ENCODE measurements around the gene FUOM. TPM values are rescaled to one million over a fixed set of nuclear protein-coding genes. Genes with fewer than 3 reads are reported as not detected.

The FUOM gene
- total RNA-seq, 2 donors from 2014 or later: 9.8 to 32.6 TPM

DNA sequence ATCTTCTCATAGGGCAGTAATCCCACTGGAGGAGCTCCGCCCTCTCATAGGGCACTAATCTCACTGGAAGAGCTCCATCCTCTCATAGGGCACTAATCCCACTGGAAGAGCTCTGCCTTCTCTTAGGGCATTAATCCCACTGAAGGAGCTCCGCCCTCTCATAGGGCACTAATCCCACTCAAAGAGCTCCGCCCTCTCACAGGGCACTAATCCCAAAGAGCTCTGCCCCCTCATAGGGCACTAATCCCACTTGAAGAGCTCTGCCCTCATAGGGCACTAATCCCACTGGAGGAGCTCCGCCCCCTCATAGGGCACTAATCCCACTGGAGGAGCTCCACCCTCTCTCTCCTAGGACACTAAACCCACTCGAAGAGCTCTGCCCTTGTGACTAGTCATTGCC, 3.4 kb upstream of the FUOM start:
- Histone ChIP-seq H3K27me3 (no peaks in the 10 kb centered on the region), H3K9me3 (no peaks in the 10 kb centered on the region), H3K27ac (no peak overlapping the region), H3K4me1 (peaks cover 0 to 16% of the 10 kb centered on the region in 2 donors), H3K4me3 (no peak overlapping the region), H3K36me3 (peaks cover 33% of the 10 kb centered on the region)
- no peak for DNase-seq (ENCODE audit: low spot score)
- TF ChIP-seq, protein P1, sequence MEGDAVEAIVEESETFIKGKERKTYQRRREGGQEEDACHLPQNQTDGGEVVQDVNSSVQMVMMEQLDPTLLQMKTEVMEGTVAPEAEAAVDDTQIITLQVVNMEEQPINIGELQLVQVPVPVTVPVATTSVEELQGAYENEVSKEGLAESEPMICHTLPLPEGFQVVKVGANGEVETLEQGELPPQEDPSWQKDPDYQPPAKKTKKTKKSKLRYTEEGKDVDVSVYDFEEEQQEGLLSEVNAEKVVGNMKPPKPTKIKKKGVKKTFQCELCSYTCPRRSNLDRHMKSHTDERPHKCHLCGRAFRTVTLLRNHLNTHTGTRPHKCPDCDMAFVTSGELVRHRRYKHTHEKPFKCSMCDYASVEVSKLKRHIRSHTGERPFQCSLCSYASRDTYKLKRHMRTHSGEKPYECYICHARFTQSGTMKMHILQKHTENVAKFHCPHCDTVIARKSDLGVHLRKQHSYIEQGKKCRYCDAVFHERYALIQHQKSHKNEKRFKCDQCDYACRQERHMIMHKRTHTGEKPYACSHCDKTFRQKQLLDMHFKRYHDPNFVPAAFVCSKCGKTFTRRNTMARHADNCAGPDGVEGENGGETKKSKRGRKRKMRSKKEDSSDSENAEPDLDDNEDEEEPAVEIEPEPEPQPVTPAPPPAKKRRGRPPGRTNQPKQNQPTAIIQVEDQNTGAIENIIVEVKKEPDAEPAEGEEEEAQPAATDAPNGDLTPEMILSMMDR (IDR thresholded peaks at IDR 0.05): no peak

DNA sequence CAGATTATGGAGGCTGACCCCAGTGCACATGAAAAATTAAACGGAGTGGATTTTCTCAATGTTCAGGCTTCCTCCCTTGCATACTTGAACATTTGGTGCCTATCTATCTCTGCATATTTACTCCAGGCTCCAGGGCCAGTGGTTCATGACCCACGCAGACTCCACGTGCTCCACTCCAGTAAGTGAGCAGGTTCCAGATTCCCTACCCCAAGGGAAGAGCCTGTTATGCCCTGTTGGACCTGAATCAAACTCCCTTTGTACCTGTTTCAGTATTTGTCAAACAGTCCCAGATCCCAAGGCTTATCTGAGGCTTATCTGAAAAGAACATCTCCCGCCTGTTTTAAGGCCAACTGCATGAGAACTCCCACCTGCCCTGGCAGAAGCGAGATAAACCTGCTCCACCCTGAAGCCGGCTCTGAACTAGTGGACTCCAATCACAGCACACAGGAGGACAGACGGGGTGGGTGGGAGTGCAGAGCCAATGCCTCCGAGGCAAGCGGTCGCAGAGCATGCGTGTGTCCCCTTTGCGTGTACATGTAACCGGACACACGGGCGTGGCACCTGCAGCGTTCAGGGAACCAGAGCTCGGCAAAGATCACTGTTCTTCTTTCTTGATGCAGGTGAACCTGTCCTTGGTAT, 2.3 kb upstream of the FUOM start:
- DNase-seq (ENCODE audit: low spot score): no peak
- no peak overlapping the region for H3K4me3 ChIP-seq
- no peak overlapping the region for H3K27ac ChIP-seq
- no peaks in the 10 kb centered on the region for H3K27me3 ChIP-seq
- H3K4me1 ChIP-seq: peaks cover 0 to 17% of the 10 kb centered on the region in 2 donors
- H3K36me3 ChIP-seq: peaks cover 22% of the 10 kb centered on the region
- H3K9me3 ChIP-seq: no peaks in the 10 kb centered on the region
- TF ChIP-seq, protein P1 (IDR thresholded peaks at IDR 0.05): no peak

DNA sequence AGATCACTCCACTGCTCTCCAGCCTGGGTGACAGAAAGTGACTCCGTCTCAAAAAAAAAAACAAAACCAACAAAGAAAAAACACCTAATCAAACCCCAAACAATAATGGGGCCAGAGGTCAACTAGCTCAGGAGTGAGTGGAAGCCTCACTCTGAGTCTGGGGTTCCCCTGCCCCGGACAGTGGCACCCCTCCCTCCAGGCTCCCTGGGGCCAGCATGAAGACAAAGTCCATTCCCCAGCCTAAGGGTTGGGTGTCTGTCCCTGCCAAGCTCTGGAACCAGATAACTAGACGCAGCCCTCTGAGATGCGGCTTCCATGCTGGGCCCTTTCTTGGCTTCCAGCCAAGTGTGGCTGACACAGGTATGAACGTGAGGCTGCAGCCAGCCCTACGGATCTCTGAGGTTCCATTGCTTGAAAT, 1.7 kb upstream of the FUOM start:
- DNase-seq (ENCODE audit: low spot score): no peak

DNA sequence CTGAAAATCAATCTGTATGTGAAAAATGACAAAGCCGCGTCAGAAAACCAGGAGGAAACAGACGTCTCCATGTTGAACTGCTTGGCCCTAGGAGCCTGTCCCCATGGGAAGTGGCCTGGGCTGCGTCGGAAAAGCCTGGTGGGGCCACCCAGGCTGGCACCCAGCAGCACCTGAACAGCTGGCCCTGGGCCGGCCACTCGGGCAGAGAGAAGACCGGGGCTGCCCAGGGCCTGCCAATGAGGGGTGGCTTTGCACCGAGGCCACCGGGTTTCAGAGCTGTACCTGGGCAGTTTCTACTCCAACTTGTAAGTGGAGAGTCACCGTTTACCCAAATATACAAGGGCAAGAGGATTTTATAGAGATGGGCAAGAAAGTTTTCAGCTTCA, 1.1 kb upstream of the FUOM start:
- no peak for DNase-seq (ENCODE audit: low spot score)
- Histone ChIP-seq H3K4me3 (no peak overlapping the region), H3K36me3 (peaks cover 11% of the 10 kb centered on the region), H3K4me1 (peaks cover 0 to 17% of the 10 kb centered on the region in 2 donors), H3K9me3 (no peaks in the 10 kb centered on the region), H3K27ac (peak overlapping the region in 1 of 2 donors; percentile 49), H3K27me3 (no peaks in the 10 kb centered on the region)
- TF ChIP-seq, protein P1 (IDR thresholded peaks at IDR 0.05): no peak

More for the DNA sequence above, 1.7 kb upstream of the FUOM start:
- no peak overlapping the region for H3K27ac ChIP-seq
- no peaks in the 10 kb centered on the region for H3K9me3 ChIP-seq
- H3K27me3 ChIP-seq: no peaks in the 10 kb centered on the region
- H3K36me3 ChIP-seq: peaks cover 16% of the 10 kb centered on the region
- peaks cover 0 to 17% of the 10 kb centered on the region in 2 donors for H3K4me1 ChIP-seq
- TF ChIP-seq, protein P1 (IDR thresholded peaks at IDR 0.05): no peak
- H3K4me3 ChIP-seq: no peak overlapping the region

DNA sequence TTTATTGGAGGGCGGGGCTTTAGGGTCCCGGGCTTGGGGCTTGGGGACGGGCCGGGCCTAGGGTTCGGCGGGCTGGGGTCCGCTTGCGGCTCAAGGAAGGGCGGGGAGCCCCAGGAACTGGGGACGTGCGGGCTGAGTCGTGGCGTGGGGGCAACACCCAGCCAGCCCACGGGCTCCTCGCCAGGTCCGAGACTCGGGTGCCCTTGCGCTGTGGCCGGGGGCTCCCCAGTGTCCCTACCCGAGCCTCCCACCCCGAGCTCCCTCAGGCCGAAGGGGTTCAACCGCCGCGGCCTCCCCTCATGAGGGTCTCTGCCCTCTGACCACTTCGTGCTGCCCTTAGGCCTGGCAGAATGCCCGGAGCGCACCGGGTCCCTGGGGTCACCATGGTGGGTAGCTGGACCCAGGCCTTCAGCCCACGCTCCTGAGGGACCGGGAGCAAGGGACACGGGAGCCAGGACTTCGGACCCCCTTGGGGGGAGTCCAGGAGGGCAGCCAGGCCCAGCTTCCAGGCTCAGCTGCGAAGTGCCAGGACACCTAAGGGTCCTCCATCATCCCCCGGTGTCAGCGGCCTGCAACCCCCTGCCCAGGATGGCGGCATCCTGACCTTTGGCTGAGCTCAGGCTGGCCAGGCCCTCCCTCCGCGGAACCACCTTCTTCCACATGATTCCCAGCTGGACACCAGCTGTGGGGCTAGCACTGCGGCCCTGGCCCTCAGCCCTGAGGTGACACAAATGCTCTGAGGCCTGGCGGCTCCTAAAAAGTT, 524 bp upstream of the FUOM start:
- H3K27ac ChIP-seq: peak overlapping the region; percentile 13 to 49
- peak overlapping the region in 1 of 2 donors; percentile 76 for H3K4me3 ChIP-seq
- no peak for DNase-seq (ENCODE audit: low spot score)

More for the DNA sequence above, 524 bp upstream of the FUOM start:
- Histone ChIP-seq H3K27me3 (no peaks in the 10 kb centered on the region), H3K9me3 (no peaks in the 10 kb centered on the region), H3K4me1 (peaks cover 0 to 17% of the 10 kb centered on the region in 2 donors), H3K36me3 (peaks cover 9% of the 10 kb centered on the region)
- TF ChIP-seq, protein P1 (IDR thresholded peaks at IDR 0.05): no peak

Data from right atrium auricular region (tissue), 2 donors.